H4 (cell line): ENCODE data around the gene RBP2. TPM values are rescaled to one million over a fixed set of nuclear protein-coding genes. Genes with fewer than 3 reads are reported as not detected.

Experiments
- DNase-seq: peaks from one replicate; pipeline ENCODE4 v3.0.0-alpha.2; 2015; ENCODE audit warnings: low spot score
- total RNA-seq: library from RNA; depleted of rRNA; stranded (reverse); fragments of >200 nt; shearing (Covaris generic); gene quantifications from 2 replicates; pipeline ENCODE4 v1.2.3, GENCODE V29; 2014

Gene RBP2
- total RNA-seq, 1 experiment from 2014 or later = not detected

DNA sequence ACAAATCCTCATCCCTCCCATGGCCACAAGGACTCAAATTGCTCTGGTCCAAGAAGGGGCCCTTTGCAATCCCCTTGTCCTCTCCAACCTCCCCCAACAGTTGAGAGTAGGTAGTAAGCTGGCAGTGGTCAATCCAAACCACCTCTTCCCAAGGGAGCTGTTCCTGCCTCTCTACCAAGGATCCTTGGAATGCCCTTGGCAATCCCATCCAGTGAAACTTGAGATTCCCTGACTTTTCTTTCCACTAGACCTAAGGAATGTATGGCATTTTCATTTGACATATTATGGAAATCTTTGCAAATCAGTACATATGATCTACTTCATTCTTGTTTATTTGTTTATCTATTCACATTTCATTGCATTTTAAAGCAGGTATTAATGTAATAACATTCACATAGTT lies 4.8 kb upstream of the RBP2 start:
- no peak for DNase-seq

DNA sequence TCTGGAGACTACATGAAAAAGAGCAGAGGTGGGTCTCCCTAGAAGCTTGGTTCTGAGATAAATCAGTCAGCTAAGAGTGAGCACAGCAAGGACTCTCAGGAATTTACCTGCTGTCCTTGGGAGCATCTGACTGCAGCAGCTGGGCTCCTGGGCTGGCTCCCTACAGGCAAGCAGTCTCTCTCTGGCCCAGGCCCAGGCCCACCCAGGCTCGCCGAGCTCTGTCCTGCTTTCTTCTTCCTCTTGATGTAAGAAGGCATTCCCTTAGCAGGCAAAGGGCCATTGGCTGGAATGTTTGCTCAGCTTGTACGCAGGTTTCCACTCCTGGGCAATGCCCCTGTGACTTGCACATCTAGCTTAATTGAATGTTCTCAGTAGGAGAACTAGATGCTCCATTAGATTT lies 4.3 kb upstream of the RBP2 start:
- DNase-seq = no peak

DNA sequence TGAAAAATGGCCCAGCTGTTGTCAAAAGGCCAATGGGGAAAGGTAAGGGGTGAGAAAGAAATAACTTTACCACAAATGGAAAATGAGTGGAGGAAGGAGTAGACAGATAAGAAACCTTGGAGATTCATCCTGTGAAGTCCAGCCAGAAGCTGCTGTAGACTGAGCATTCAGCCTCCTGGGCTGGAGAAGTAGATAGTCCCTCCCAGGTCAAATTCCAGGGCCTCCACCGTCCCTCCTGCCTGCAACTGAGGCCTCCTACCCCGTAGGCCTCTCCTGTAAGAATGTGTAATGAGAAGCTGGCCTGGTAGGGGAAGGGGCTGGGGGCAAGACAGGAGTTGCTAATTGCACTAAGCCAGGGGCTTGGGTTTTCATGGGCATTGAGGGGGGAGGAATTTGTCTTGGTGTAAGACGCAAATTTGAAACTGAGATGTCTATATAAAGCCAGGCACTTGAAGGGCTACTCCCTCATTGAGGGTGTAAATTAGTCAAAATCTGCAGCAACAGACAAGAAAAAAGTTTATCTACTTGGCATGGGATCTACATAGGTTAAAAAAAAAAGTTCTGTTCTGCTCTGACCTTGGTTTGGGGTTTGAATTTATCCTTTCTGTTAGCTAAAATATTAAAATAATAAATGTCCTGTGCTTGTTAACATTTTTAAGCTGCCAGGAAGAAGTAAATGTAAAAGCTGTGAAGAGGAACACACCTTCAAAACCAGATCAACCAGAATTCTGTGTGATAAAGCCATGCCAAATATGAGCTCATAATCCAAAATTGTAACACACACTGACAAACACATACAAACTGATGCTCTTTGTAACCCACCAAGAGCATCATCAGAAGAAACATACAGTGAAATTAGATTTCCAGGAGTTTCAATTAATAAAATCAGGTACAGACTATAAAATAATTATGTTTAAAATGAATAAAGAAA lies 1.7 kb upstream of the RBP2 start:
- no peak for DNase-seq

DNA sequence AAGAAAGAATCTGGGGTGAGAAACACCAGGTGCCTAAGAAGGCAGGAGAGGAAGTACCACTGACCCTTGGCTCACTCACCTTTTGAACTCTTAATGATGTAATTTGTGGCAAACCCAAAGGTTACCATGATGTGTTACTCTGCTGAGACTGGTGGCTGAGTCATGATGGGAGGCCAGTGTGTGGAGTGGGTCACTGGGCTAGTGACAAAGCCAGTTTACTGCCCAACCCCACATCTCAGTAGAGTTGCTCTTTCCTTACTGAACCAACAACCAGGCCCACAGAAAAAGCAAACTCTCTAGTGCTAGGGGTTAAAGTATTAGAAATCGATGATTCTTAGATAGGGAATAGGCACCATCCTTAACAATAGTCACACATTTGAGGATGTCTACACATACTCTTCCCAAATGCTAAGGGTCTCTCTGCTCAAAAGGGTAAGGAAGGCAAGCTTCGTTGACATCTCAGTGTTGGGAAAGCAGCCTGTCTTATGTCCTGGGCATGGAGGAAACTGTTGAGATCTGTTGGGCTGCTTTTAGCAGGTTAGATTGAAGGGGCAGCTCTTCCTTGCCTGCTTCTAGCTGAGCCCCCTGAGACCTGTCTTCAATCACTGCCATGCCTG lies 3.1 kb downstream of the RBP2 start:
- peak; percentile 57 for DNase-seq

DNA sequence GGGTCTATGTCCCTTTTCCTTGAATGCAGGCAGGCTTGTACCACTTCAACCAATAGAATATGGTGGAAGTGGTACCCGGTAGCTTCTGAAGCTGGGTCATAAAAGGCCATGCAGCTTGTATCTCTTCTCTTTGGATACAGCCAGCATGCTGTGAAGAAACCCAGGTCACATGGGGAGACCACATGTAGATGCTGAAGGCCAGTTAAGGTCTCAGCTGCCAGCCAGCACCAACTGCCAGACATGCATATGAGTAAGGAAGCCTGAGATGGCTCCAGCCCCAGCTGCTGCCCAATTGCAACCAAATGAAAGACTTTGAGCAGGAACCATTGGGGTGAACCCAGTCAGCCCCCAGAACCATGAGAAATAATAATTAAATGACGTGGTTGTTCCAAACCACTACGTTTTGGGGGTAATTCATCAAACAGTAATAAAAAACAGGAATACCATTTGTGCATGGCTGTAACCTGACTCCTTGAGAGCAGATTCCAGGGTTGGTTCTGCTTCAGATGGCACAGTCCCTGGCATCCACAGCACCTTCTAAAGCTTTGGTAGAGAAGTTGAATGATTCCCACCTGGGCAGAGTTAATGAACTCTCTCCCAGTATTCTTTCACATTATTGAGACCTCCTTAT lies 3.8 kb downstream of the RBP2 start:
- no peak for DNase-seq

DNA sequence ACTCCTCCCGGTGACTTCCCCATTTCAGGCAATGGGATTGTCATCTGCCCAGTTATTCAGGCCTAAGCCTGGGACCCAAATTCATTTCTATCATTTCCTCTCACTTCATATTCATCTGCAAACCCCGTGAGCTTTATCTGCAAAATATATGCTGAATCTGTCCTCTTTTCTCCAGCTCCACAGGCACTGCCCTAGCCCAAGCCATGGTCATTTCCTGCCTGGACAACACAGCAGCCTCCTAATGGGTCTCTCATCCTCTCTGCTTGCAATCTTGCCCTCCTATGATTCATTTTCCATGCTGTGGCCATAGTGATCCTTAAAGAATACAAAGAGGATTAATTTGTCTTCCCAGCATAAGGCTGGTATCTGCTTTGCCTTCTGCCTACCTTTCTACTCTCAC lies 6.1 kb downstream of the RBP2 start:
- no peak for DNase-seq

DNA sequence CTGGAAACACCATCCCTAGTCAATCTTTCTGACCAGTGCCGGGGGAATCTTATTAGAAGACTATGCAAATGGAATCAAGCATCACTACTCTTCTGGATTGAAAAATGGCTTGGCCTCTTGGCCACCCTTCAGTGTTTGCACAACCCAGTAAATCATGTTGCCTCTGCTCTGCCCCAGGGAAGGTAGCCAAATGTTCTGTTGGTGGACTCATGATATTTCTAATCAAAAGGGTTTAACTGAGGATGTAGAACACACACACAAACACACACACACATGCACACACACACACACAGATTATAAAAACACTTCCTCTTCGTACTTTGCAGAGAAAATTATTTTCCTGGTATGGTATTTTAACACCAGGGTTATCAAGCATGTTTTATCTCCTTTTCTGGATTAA lies 7.9 kb downstream of the RBP2 start:
- no peak for DNase-seq

DNA sequence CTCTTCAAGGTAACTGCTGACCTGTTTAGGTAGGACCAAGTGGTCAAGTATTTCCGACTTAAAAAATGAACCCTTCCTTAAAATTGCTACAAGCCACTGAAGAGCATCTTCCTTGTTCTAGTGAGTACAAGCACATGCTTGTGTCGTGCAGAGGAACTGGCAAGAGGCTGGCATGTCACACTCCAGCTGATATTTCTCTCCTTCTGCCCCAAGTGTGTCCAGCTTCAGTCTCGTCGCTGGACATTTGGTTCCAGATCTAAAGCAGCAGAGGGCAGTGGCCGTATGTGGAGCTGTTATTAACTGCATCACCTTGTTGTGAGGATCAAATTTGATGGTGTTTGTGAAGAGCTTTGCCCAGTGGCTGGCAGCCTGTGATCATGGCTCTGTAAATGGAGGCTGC lies 10.0 kb downstream of the RBP2 start:
- DNase-seq = no peak

DNA sequence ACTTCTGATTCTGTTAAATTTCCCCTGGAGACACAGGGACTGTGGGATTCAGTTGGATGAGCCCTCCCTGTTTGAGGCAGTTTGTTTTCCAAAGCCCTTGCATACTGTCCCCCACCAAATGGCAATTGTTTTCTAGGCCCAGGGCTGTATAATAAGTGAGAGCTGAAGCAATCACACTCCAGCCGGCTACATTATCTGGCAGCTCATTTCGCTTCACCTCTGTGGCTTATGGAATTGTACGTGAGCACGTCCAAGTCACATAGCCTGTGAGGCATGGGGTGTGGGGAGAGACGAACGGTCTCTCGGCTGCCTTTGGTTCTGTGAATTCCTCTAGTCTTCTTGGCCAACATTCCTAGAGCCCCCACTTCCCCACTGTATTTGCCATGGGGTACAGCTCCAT lies 10.7 kb downstream of the RBP2 start:
- DNase-seq = no peak

DNA sequence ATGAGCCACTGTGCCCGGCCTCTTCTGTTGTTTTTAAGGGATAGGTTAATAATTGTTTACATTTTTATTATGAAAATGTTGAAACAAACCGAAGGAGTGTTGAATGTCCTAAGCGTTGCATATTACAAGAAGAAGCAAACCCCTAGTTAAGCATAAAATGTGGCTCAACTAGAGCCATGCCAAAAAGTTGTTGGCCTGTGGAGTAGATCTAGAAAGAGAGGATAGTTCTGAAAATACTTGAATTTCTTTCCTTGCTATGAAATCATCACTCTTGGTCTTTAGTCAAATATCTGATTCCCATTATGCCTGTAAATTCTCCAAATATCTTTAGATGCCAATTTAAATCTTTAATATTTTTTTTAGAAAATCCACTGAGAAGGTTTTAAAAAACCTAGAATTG lies 12.8 kb downstream of the RBP2 start:
- no peak for DNase-seq

DNA sequence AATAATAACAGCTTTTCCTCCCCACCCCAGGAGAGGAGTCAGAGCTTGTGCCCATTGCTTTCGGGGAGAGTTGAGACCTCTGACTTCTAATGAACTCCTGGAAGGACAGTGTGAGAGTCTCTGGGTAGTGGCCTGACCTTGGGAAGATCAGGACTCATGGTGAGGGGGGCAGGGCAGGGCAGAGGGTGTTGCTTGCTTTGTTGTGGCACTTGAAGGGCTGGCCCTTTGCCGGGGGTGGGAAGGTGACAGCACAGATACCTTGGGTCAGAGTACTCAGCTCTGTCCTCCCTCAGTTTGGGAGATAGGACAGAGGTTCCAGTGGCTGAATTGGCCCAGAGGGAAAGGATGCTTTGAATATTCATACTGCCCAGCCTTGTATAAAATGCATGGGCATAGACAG lies 15.8 kb downstream of the RBP2 start:
- DNase-seq = no peak

DNA sequence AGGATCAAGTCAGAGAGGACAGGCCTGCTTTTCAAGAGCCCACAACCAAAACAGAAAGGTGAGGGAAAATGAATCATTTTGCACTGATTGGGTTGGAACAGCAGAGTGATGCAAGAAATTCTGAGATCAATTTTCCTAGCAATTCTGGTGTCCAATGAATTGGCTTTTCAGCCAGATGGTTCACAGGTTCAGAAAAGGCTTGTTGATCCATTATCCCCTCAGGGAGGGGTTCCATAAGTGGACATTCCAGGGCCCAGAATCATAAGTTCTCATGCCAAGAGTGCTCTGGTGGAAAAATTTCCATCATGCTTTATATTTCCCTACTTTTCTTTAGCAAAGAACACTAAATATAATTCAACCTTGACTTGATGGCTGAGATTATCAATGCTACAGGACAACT lies 16.2 kb downstream of the RBP2 start:
- no peak for DNase-seq

DNA sequence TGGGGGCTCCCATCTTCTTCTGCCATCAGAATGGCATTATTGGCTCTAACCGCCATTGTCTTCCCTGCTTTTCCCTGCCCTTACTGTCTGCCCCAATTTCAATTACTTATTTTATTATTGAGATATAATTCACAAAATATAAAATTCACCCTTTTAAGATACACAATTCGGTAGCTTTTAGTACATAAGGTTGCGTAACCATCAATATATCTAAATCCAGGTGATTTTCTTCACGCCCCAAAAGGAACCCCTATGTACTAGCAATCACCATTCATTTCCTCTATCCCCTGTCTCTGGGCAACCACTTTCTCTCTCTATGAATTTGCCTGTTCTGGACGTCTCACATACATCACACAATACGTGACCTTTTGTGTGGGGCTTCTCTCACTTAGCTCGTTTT lies 18.0 kb downstream of the RBP2 start:
- no peak for DNase-seq

DNA sequence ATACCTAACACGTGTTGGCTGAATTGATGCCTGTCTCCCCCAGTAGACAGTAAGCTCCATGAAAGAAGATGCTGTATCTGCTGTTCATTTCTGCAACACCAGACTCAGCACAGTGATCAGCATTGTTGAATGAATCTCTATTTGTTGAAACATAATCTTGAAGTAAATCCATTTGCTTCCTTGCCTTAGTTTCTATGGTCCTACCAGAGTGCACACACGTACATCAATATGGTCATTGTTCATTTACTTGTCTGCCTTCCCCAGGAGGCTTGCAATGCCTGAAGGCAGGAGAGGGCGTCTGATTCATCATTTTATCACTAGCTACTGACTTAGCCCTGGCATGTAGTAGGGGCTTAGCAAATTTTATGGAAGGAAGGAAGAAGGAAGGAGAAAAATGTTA lies 19.2 kb downstream of the RBP2 start:
- no peak for DNase-seq

DNA sequence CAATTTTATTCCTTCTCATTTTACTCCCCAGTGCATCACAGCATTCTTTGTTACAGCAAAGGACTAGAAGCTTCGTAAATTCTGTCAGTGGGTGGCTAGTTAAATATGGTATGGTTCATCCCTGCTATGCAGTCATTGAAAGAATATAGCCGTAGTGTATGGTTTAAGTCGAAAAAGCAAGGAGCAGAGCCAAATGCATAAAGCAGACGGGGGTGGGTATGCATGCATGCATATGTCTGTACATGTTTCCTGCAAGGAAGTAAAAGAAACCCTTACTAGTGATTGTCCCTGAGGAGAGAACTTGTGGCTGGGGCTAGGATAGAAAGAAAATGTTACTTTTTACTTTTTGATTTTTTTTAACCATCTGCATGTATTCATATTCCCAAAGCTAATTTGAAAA lies 19.9 kb downstream of the RBP2 start:
- DNase-seq = no peak

DNA sequence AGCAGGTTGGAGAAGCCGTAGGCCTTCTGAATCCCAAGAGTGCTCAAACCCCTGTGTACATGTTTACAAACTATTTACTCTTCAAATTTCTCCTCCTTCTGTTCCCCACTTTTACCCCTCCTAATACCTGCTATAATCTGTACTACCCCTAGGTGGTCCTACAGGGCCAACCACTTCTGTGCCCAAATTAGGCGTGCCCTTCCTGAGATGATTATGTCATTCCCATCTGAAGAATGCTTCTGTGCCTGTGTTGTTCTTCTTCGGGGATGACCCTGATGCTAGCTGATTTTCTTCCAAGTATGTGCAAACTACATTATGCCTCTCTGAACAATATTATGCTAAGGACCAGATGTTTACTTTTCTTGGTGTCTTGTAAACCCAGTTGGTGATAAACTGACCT lies 20.5 kb downstream of the RBP2 start:
- DNase-seq = peak; percentile 58

DNA sequence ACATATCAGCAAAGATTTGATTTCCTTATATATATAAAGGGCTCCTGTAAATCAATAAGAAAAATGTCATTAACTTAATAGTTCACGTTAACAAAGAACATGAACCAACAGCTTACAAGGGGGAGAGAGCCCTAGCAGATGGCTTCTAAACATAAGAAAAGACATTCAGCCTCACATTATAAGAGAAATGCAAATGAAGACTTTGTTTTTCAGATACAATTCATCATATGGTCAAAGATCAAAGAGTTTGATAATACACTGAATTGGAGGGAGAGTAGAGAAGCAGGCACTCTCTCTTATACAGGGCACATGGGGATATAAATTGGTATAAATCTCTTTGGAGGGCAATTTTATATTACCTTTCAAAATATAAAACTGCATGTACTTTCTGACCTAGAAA lies 21.1 kb downstream of the RBP2 start:
- no peak for DNase-seq

DNA sequence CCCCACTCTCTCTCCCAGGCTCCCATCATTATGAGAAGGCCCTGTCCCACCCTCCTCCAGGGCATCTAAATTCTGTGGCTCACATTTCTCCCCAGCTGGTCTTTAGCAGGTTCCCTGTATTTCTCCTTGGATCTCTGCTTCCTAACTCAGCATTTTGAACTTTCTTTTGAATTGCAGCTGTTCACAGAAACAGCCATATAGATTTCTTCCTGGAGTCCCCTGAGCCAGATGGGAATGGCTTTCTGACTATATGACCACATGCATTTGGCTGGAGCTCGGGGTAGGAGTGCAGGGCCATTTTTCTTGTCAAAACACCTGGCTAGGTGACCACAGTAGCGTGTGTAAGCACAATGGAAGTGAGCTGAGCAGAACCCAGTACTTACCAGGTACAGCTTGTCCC lies 22.0 kb downstream of the RBP2 start:
- no peak for DNase-seq

DNA sequence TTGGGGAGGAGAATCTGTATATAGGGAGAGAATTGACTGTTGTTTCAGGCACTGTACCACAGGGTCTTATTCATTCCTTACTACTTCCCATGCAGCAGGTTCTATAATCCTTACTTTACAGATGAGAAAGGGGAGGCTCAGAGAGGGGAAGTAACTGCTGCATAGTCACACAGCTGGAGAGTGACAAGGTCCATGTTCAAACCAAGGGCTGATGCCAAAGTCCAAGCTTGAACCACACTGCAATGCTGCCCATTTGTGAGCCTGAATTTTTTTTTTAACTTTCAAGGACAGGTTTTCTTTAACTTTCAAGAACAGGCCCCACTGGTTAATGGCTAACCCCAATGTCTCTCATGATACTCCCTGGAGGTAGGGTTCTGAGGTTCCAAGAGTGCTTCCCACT lies 26.2 kb downstream of the RBP2 start:
- DNase-seq = no peak

DNA sequence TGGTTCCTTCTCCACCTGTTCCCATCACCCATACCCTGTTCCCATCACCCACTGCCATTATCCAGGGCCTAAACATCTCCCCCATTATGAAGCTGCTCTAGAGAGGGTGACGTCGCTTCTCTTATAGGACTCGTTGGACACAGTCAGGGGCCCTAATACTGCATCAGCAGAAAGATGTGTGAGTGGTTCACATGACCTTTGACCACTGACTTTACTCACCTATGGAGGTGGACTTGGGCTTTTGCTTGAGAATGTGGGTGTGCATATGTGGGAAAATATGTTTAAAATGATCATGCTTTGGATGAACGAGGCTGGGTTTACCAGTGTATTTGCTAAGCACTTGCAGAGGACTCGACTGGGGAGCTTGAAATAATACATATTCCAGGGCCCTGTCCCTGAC lies 26.8 kb downstream of the RBP2 start:
- DNase-seq = no peak

DNA sequence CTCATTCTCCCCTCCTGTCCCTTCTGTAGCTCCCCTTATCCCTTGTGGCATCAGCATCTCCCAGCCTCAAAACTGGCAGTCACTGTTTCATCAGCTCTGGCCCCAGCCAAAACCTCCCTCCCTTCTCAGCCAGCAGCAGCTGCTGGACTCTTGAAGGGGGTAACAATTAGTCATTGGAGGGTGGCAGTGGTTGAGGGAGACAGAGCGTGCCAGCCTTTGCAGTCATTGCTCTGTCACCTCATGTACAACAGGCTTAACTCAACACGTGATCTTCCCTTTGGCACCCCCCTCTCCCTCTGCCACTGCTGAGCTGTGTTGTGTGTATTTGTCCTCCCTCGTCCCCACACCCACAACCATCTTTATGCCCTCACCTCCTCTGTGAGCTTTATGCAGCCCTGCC lies 28.2 kb downstream of the RBP2 start:
- peak; percentile 89 for DNase-seq

DNA sequence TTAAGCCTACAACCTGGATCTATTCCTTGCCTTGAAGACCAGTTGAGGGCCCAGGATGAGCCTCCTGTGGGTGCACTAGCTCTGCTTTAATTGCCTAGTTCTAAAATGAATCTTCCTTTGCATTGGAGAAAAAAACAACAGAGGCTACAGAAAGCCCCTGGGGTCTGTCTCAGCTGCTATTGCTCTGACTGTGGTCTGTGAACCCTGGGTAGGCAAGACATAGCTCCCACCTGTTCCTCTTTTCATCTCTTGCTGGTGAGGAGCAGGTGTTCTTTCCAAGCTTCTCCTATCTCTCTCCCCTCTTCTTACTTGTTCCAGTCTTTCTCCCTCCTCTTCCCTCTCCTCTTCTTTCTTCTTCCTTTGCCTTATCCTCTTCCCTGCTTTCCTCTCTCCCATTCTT lies 28.8 kb downstream of the RBP2 start:
- DNase-seq = no peak

DNA sequence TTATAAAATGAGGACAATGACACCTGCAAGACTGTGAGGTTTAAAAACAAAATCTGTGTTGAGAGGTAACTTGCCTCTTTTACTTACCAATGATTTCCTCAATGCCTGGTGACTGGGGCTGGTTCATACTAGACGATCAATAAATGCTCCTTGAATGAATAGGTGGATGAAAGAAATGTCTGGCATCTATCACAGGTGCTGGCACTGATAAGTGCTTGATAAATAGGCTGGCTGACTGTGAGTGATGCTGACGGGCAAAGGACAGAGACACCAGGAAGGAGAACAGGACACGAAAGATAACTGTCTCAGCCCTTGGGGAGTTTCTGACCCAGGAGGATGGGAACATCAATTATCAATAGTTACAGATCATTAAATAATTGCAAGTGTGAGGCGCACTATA lies 31.9 kb downstream of the RBP2 start:
- no peak for DNase-seq
